ENCODE measurements around the gene RRAGD.

RRAGD gene

GRCh38 chr6:89350281-89350966, 61.6 kb downstream of the RRAGD start:
- in situ Hi-C loops (cut with MboI; ENCODE audit: low sequenced_read_pairs): loop anchor here (25.0 kb wide), 1 partner anchor 363 kb away; no protein-coding TSS in a partner anchor

DNA sequence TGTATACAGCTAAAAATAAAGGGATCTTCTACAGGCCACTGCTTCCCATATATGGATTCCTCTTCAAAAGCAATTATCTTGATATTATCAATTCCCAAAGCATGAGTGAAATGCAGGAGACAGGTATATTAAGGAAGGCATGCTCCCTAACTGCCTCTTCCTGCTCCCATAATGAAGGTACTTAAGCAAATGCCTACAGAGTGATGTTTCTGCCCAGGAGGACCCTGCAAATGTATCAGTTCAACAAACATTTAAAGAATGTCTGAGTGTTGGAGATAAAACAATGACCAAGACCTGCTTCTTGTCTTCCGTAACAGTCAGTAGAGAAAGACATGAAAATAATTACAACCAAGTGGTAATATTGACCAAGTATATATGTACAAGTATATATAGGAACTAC, 63.7 kb downstream of the RRAGD start:
- in situ Hi-C loops (cut with MboI; ENCODE audit: low sequenced_read_pairs): no loop called here

DNA sequence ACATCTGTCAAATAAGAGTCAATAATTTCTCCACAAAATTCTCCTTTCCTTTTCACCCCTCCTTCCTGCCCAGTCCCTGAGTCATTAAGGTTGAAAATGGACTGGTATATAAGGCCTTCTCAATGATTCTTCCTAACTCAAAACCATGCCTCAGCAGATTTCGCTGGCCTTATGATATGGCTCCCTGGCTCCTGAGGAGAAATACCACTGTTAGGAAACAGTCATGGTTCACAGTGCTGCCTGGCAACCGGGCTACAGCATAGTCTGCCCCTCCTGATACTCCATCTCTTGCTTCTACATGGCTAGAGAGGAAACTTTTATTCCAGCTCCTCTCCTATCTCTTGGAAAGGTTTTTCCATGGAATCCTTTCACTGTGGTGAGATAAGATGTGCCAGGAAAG, 64.2 kb downstream of the RRAGD start:
- in situ Hi-C loops (cut with MboI; ENCODE audit: low sequenced_read_pairs): no loop called here

- in situ Hi-C loops (cut with MboI; ENCODE audit: low sequenced_read_pairs): no loop called here
Observed at GRCh38 chr6:89346433-89346832, 65.6 kb downstream of the RRAGD start.

- in situ Hi-C loops (cut with MboI; ENCODE audit: low sequenced_read_pairs): no loop called here
Observed at GRCh38 chr6:89339565-89339964, 72.5 kb downstream of the RRAGD start.

DNA sequence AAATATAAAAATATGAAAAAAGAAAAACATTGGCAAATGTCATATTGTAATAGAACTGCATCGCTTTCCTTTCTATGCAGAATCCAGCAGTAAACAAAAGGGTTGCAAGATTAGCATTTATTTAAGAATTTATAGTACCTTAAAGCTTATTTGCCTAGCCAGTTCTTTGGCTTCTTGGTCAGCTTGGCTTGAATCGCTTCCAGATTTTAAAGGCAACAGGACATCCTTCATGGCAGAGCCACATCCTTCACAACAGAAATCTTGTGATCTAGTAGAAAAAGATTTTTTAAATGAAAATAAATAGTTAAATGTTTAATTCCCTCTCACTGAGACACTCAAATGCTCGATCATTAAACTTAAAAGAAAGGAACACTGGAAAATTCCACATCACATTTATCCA, 76.9 kb downstream of the RRAGD start:
- in situ Hi-C loops (cut with MboI; ENCODE audit: low sequenced_read_pairs): no loop called here

- in situ Hi-C loops (cut with MboI; ENCODE audit: low sequenced_read_pairs): no loop called here
Observed at GRCh38 chr6:89330910-89331309, 81.2 kb downstream of the RRAGD start.

GRCh38 chr6:89328976-89329375, 83.1 kb downstream of the RRAGD start:
- in situ Hi-C loops (cut with MboI; ENCODE audit: low sequenced_read_pairs): no loop called here

DNA sequence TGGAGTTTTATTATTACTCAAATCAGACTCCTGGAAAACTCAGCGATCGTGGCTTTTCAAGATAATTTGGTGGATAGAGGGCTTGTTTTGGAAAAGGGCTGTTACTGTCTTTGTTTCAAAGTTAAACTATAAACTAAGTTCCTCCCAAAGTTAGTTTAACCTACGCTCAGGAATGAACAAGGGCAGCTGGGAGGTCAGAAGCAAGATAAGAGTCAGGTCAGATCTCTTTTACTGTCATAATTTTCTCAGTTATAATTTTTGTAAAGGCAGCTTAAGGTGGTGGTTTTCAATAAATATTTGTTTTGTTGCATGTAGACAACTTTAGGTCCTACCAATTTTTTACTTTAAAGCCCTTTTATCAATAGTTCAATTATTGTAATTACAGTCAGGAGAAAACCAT, 87.8 kb downstream of the RRAGD start:
- in situ Hi-C loops (cut with MboI; ENCODE audit: low sequenced_read_pairs): no loop called here

GRCh38 chr6:89323511-89323971, 88.5 kb downstream of the RRAGD start:
- in situ Hi-C loops (cut with MboI; ENCODE audit: low sequenced_read_pairs): no loop called here

- in situ Hi-C loops (cut with MboI; ENCODE audit: low sequenced_read_pairs): no loop called here
Observed at GRCh38 chr6:89321131-89321970, 90.7 kb downstream of the RRAGD start.

GRCh38 chr6:89320012-89320559, 92.0 kb downstream of the RRAGD start:
- in situ Hi-C loops (cut with MboI; ENCODE audit: low sequenced_read_pairs): no loop called here

DNA sequence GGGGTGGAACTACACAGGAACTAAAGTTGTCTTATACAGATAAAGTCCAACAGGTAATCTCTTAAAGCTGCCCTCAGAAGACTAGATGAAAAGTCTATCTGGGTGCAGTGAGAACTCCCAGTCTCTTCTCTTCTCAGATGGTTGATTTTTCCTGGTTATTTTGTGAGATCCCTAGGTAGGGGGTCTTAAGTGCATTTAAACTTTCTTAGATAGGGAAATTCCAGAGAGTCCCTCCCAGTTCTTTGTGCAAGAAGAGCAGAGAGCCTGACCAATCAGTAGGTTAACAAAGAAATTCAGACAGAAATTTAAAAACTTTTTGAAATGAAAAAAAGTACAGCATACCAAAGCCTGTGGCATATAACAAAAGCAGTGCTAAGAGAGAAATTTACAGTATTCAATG, 95.0 kb downstream of the RRAGD start:
- in situ Hi-C loops (cut with MboI; ENCODE audit: low sequenced_read_pairs): no loop called here

GRCh38 chr6:89315249-89315885, 96.7 kb downstream of the RRAGD start, which contains the start of gene GABRR2:
Gene GABRR2, minus strand, starts transcription at chr6:89315299. Its CDS starts 134 bp downstream, at chr6:89315165.
- in situ Hi-C loops (cut with MboI; ENCODE audit: low sequenced_read_pairs): no loop called here

- in situ Hi-C loops (cut with MboI; ENCODE audit: low sequenced_read_pairs): no loop called here
Observed at GRCh38 chr6:89314692-89315091, 97.4 kb downstream of the RRAGD start.

Measured in HL-60/S4 treated with retinoic acid at 250 ng/mL for 4 days and 3 days (cell line).